Inflammatory macrophage treated with lipopolysaccharide for 1 hour (primary cell): Measurements from ENCODE around the gene CLDN20.

Experiments used
- DNase-seq, 2 donors: peaks; one replicate each; pipeline ENCODE4 v3.0.0-alpha.2; 2020 to 2022

CLDN20 gene

GRCh38 chr6:155313602-155314091, 49.8 kb downstream of the CLDN20 start:
- DNase-seq = peak in 1 of 2 donors; percentile 14

GRCh38 chr6:155314092-155314772, 50.4 kb downstream of the CLDN20 start, which contains the start of gene TFB1M:
Gene TFB1M, minus strand, starts transcription at chr6:155314484. Its CDS starts 56 bp downstream, at chr6:155314428.
- DNase-seq = peak; percentile 98 to 99

- peak; percentile 51 to 71 for DNase-seq
Observed at GRCh38 chr6:155314773-155315515, 51.1 kb downstream of the CLDN20 start.

GRCh38 chr6:155315516-155315871, 51.7 kb downstream of the CLDN20 start:
- DNase-seq = peak; percentile 26 to 39

- no peak for DNase-seq
Observed at GRCh38 chr6:155316419-155316818, 52.6 kb downstream of the CLDN20 start.

- no peak for DNase-seq
Observed at GRCh38 chr6:155317186-155317585, 53.4 kb downstream of the CLDN20 start.

GRCh38 chr6:155319902-155320301, 56.1 kb downstream of the CLDN20 start:
- DNase-seq = peak; percentile 57 to 68

GRCh38 chr6:155324172-155324571, 60.4 kb downstream of the CLDN20 start:
- no peak for DNase-seq

GRCh38 chr6:155324993-155325392, 61.2 kb downstream of the CLDN20 start:
- no peak for DNase-seq

GRCh38 chr6:155325700-155326516, 62.1 kb downstream of the CLDN20 start:
- no peak for DNase-seq
